ENCODE measurements around the gene MCCC2.
"Not testable (repeated sequence)": the region's sequence is repeated elsewhere in the genome, so short reads cannot be mapped to it uniquely, and the experiment has no call there.

The MCCC2 gene

DNA sequence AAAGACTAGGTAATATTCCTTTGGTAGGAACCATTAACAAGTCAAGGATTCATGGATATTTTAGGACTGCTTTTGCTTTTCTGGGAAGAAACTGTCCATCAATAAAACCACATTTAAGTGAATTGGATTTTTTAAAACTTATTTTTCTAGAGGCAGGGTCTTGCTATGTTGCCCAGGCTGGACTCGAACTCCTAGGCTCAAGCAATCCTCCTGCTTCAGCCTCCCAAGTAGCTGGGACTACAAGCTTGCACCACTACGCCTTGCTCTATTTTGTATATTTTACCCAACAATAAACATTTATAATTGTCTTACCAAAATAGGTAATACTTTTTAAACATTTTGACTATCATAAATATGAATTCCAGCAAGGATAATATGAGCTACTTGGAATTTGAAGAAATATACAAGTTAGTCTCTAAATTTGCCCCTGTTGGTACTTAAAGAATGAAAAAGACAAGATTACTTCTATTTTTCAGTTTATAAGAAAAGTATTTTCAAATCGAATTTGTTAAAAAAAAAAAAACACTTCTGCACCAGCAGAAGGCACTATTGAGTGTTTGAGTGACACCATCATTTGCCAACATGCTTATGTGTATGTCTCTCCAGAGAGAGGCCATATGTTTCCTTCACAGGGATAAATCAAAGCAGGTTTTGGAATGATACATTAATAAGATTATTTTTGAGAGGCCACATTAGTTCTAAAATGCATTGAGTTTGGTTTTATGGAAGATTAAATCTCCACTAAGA, 71.9 kb downstream of the MCCC2 start:
- no peak for DNase-seq (ENCODE audit: low read depth in 2 of 2, low spot score in 1 of 2)

DNA sequence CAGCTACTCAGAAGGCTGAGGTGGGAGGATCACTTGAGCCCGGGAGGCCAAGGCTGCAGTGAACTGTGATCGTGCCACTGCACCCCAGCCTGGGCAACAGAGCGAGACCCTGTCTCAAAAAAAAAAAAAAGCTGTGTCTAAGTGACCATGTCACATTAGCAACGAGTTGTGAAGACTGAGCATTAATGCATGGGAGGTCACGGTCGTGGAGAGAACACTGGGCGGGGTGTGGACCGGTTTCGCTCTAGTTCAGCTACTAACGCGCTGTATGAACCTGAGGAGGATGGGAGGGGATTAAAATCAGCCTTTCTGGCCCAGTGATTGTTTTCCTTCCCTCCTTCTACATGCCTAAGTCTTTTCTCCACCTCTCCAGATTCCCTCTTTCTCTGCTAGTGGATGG, 75.2 kb downstream of the MCCC2 start:
- no peak for DNase-seq (ENCODE audit: low read depth in 2 of 2, low spot score in 1 of 2)

DNA sequence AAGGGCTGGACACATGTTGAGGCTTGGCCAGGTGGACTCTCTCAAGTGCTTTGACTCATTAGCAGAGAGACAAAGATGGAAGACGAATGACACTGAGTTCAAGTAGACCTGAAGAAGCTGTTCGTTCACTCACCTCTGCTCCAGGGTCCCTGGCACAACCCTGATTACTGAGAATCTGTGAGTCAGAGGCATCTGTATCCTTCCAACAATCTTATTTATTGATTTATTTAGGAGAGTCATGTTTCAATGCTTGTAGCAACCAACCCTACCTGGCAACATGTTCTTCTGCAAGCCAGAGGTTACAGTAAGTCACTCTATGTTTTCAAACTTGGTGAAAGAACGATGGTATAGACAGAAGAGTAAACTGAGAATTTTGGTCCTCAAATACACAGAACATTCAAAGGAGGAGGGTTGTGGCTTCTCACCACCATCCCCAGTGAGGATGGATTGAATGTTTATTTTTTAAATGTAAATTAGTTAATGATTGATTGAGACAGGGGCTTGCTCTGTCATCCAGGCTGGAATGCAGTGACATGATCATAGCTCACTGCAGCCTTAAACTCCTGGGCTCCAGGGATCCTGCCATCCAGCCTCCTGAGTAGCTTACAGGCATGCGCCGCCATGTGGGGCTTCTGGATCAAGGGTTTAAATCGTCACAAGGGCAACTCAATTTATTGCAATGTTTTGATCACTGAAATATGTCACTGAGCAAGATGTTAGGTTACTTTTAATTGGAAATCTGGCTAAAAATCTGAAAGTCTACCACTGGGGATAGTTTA, 76.2 kb downstream of the MCCC2 start:
- DNase-seq (ENCODE audit: low read depth in 2 of 2, low spot score in 1 of 2), result no peak

GRCh38 chr5:71664615-71665014, 77.5 kb downstream of the MCCC2 start:
- not testable (repeated sequence) for DNase-seq (ENCODE audit: low read depth in 2 of 2, low spot score in 1 of 2)

GRCh38 chr5:71666321-71666720, 79.2 kb downstream of the MCCC2 start:
- DNase-seq (ENCODE audit: low read depth in 2 of 2, low spot score in 1 of 2), result no peak

DNA sequence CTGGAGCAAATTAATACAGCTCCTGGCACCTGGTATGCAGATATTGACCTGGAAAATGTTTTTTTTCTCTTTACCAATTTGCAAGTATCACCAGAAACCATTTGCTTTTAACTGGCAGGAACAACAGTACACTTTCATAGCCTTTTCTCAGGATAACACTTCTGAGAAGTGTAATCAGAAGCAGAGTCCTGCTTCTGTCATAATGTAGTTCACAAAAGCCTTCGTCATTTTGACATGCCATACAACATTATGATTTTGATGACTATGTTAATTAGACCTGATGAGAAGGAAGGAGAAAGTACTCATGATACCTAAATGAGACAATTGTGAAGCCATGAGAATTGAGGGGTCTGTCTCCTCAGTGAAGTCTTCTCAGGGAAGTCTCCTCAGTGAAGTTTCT, 90.8 kb downstream of the MCCC2 start:
- no peak for DNase-seq (ENCODE audit: low read depth in 2 of 2, low spot score in 1 of 2)

GRCh38 chr5:71679714-71680113, 92.6 kb downstream of the MCCC2 start:
- no peak for DNase-seq (ENCODE audit: low read depth in 2 of 2, low spot score in 1 of 2)

- no peak for DNase-seq (ENCODE audit: low read depth in 2 of 2, low spot score in 1 of 2)
Observed at GRCh38 chr5:71680510-71680909, 93.4 kb downstream of the MCCC2 start.

- no peak for DNase-seq (ENCODE audit: low read depth in 2 of 2, low spot score in 1 of 2)
Observed at GRCh38 chr5:71681296-71681695, 94.2 kb downstream of the MCCC2 start.

DNA sequence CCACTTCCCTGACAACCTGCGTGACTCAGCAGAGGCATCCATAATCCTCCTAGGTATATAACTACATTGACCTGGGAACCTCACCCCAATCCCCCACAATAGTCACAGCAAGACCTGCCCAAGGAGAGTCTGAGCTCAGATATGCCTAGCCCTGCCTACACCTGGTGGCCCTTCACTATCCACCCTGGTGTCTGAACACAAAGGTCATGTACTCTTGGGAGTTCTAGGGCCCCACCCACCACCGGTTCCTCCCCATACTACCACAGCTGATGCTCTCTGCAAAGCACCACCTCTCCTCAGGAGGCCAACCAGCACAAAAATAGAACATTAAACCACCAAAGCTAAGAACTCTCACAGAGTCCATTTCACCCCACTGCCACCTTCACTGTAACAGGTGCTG, 97.2 kb downstream of the MCCC2 start:
- no peak for DNase-seq (ENCODE audit: low read depth in 2 of 2, low spot score in 1 of 2)

DNA sequence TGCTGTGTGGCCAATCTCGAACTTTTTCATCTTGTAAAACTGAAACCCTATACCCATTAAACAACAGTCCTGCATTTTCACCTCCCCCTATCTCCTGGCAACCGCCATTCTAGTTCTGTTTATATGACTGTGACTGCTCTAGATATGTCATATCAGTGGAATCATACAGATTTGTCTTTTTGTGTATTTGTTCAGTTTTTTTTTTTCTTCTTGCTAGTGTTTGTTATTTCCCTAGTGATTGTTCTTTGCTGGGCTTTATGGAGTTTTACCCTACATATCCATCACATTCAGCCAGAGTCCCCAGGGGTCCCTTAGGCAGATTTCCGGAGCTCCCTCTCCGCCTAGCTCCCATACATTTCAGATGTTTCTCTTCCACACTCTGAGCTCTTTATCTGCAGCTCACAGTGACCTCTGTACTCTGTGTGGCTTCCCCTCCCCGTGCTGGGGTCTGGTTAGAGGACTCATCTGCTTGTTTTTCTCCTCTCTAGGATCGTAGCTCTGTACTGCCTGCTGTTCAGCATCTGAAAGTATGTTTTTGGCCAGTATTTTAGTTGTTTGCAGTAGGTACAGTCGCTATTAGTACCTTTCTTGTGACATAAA, 106.8 kb downstream of the MCCC2 start:
- no peak for DNase-seq (ENCODE audit: low read depth in 2 of 2, low spot score in 1 of 2)

GRCh38 chr5:71695071-71695470, 107.9 kb downstream of the MCCC2 start:
- no peak for DNase-seq (ENCODE audit: low read depth in 2 of 2, low spot score in 1 of 2)

- no peak for DNase-seq (ENCODE audit: low read depth in 2 of 2, low spot score in 1 of 2)
Observed at GRCh38 chr5:71695595-71695994, 108.5 kb downstream of the MCCC2 start.

DNA sequence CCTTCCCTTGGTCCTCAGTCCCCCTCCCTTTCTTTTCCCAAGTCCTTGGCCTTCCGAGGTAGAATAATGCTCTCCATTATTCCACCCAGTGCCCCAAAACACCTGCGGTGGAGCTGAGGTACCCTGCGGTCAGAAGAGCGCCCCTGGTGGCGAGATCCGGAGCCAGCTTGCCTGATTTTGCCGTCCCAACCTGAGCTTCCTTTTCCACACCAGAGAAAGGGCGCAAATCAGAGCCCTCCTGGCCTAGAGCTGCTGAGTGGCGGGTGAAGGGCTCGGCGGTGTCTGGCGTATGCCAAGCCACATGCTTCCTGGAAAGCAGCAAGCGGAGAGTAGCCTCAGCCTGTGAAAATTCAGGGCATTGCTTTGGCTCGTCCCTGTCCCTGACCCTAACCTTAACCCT, 110.8 kb downstream of the MCCC2 start:
- no peak for DNase-seq (ENCODE audit: low read depth in 2 of 2, low spot score in 1 of 2)

DNA sequence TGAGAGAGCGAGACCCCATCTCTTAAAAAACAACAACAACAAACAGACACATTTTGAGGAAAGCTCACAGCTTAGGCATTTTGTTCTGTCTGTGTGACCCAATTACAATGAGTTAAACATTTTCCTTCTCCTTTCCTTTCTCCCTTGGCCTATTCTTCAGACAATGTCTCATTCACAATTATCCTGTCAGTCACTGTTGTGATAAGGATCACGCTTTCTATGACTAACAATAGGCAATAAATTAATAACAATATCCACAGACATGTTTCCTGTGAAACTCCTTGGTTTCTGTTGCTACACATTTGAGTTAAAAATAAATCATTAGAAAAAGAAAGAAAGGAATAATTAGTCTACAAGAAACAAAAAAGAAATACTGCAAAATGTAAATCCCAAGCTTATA, 112.1 kb downstream of the MCCC2 start:
- DNase-seq (ENCODE audit: low read depth in 2 of 2, low spot score in 1 of 2), result no peak

DNA sequence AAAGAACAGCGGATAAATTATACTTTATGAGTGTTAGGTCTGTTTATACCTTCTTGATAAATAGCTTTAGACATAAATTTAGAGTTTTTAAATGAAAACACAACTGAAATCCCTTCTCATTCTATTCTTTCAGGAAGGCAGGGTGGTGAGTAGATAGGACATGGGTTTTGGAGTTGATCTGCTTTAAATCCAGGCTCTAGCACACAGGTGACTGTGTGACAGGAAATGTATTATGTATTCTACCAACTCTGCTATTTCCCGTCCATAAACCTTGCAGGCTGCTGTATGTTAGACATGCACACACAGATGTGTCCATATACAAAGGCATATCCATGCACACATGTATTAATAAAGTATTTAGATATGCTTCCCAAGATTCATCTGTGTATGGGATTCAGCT, 112.6 kb downstream of the MCCC2 start:
- DNase-seq (ENCODE audit: low read depth in 2 of 2, low spot score in 1 of 2), result no peak

DNA sequence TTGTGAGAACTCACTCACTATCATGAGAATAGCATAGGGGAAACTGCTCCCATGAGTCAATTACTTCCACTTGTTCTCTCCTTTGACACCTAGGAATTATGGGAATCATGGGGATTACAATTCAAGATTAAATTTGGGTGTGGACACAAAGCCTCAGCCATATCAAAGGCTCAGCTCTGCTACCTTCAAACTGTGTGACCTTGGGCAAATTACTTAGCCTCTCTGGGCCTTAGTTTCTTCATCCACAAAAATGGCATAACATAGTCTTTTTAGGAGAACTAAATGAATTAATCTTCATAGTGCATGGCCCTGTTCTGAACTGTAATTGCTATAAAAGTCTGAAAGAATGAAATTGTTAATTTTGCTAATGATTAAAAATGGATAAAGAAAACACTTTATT, 113.7 kb downstream of the MCCC2 start:
- DNase-seq (ENCODE audit: low read depth in 2 of 2, low spot score in 1 of 2), result no peak

- no peak for DNase-seq (ENCODE audit: low read depth in 2 of 2, low spot score in 1 of 2)
Observed at GRCh38 chr5:71701407-71701806, 114.3 kb downstream of the MCCC2 start.

GRCh38 chr5:71703941-71704340, 116.8 kb downstream of the MCCC2 start:
- no peak for DNase-seq (ENCODE audit: low read depth in 2 of 2, low spot score in 1 of 2)

- DNase-seq (ENCODE audit: low read depth in 2 of 2, low spot score in 1 of 2), result no peak
Observed at GRCh38 chr5:71705421-71705820, 118.3 kb downstream of the MCCC2 start.

DNA sequence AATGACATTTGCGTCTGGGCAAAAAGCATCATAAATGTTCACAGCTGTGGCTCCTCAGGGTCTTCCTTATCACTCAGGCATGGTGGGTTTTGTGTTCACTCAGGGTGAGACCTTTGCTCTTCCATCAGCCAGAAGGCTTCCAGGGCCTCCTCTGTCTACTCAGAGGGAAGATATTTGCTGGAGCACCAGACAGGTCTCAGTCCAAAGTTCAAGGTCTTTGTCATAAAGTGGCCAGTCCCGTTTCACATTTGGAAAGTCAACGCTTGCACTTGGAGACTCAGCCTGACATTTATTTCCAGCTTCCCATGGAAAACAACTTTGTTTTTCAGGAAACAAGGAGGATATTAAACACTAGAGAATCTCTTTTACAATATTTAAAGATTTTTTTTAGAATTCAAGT, 119.8 kb downstream of the MCCC2 start:
- DNase-seq (ENCODE audit: low read depth in 2 of 2, low spot score in 1 of 2), result no peak

All from stimulated activated CD8-positive, alpha-beta memory T cell treated with anti-CD3 and anti-CD28 coated beads, Interleukin-4, amount 100 ng/mL, for 1 hour (primary cell).